HL-60 (cell line): Measurements from ENCODE around the gene RSPH1.

Experiments
- POLR2AphosphoS5 ChIP-seq: IDR thresholded peaks from 2 replicates; pipeline ENCODE4 v1.6.1; 2012; ENCODE audit warnings: low read depth
- TF ChIP-seq, protein P1 (sequence below): IDR thresholded peaks from one replicate; pipeline ENCODE4 v1.5.1; 2011; ENCODE audit warnings: low read length, control low read depth, inconsistent platforms; ENCODE audit not compliant: insufficient read depth

DNA sequence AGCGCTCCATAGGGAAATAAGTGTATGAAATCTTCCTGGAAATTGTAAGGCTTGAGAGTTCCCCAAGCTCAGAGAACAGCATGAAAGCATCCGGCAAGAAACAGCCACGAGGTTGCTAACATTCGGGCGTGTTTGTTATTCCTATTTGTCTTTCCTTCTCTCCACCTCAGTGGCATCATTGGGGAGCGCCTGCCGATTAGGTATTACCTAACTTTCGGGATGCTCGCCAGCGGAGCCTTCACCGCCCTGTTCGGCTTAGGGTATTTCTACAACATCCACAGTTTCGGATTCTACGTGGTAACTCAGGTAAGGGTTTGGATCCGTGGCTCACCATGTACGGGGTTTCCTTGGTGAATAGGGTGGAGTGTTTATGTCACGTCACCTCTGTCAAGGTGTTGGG lies 43.3 kb upstream of the RSPH1 start:
- TF ChIP-seq, protein P1, sequence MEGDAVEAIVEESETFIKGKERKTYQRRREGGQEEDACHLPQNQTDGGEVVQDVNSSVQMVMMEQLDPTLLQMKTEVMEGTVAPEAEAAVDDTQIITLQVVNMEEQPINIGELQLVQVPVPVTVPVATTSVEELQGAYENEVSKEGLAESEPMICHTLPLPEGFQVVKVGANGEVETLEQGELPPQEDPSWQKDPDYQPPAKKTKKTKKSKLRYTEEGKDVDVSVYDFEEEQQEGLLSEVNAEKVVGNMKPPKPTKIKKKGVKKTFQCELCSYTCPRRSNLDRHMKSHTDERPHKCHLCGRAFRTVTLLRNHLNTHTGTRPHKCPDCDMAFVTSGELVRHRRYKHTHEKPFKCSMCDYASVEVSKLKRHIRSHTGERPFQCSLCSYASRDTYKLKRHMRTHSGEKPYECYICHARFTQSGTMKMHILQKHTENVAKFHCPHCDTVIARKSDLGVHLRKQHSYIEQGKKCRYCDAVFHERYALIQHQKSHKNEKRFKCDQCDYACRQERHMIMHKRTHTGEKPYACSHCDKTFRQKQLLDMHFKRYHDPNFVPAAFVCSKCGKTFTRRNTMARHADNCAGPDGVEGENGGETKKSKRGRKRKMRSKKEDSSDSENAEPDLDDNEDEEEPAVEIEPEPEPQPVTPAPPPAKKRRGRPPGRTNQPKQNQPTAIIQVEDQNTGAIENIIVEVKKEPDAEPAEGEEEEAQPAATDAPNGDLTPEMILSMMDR = no peak
- no peak for TF ChIP-seq POLR2AphosphoS5
